Activated T-cell treated with anti-CD3 and anti-CD28 coated beads for 1 hour (primary cell): ENCODE data around the gene CA4.
"Not testable (repeated sequence)": the region's sequence is repeated elsewhere in the genome, so short reads cannot be mapped to it uniquely, and the experiment has no call there.

Experiments used
- DNase-seq: peaks from one replicate; pipeline ENCODE4 v3.0.0-alpha.2; 2020; ENCODE audit warnings: low read depth

Gene CA4

GRCh38 chr17:60155815-60156214 lies 6.0 kb downstream of the CA4 start:
- no peak for DNase-seq

DNA sequence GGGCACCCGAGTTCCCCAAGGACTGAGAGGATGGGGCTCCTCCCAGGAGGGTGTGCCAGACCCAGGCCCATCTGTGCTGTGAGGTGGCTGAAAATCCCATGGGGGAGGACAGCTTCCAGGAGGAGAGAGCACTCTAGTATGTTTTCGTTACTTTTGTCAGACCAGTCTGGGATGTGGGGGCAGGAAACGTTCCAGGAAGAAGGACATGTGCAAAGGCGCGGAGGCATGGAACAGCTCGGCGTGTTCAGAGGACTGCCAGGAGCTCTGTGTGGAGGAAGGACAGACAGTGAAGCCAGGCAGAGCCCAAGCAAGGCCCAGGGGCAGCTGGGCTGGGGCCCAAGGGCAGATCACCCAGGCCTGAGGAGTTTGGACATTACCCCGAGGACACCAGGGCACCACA lies 7.0 kb downstream of the CA4 start:
- DNase-seq: no peak

DNA sequence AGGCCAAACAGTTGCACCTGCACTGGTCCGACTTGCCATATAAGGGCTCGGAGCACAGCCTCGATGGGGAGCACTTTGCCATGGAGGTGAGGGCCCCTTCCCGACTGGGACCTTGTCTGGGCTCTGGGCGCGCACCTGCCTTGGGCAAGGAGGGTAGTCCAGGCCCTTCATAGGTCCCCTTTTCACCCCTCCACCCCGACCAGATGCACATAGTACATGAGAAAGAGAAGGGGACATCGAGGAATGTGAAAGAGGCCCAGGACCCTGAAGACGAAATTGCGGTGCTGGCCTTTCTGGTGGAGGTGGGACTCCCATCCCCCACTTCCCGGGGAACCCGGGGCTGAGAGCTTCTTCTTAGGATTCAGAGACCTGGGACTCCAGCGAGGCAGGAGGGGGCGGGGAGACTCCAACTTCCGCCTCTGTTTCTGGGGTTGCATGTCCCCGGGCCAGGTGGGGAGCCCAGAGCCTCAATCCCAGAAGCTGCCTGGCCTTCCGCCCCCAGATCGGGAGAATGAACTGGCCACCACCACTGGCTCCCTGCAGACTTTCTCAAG lies 7.8 kb downstream of the CA4 start:
- DNase-seq: no peak

DNA sequence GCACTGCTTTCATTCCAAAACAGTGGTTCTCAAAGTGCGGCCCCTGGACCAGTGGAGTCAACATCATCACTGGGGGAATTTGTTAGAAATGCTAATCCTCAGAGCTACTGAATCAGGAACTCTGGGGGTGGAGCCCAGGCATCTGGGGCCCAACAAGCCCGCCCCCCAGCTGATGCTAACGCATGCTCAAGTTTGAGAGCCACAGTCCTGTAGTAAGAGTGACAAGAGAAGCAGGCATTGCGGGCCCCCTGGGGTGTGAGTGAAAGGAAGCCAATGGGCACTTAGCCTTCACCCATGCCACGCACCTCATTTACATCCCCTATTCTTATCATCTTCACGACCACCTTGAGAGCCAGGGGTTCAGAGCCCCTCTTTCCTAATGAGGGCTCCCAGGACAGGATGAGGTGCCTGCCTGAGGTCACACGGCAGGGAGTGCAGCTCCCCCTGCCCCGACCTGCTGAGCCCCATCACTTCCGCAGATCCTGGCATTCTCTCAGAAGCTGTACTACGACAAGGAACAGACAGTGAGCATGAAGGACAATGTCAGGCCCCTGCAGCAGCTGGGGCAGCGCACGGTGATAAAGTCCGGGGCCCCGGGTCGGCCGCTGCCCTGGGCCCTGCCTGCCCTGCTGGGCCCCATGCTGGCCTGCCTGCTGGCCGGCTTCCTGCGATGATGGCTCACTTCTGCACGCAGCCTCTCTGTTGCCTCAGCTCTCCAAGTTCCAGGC lies 9.1 kb downstream of the CA4 start:
- DNase-seq: no peak

DNA sequence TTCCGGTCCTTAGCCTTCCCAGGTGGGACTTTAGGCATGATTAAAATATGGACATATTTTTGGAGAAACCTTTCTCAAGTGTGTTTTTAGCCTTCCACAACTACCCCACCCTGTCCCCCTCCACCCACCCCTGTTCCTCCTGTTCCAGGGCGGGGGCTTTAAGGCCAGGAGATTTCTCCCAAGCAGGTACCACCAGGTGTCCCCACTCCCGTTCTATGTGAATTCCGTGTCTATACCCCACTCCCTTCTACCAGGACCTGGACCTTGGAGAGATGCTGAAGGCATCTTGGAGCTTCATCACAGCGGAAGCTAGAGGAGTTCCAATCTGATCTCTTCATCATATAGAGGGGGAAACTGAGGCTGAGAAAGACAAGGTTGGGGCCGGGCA lies 9.7 kb downstream of the CA4 start:
- no peak for DNase-seq

- no peak for DNase-seq
Observed at GRCh38 chr17:60160829-60161501, 11.2 kb downstream of the CA4 start.

DNA sequence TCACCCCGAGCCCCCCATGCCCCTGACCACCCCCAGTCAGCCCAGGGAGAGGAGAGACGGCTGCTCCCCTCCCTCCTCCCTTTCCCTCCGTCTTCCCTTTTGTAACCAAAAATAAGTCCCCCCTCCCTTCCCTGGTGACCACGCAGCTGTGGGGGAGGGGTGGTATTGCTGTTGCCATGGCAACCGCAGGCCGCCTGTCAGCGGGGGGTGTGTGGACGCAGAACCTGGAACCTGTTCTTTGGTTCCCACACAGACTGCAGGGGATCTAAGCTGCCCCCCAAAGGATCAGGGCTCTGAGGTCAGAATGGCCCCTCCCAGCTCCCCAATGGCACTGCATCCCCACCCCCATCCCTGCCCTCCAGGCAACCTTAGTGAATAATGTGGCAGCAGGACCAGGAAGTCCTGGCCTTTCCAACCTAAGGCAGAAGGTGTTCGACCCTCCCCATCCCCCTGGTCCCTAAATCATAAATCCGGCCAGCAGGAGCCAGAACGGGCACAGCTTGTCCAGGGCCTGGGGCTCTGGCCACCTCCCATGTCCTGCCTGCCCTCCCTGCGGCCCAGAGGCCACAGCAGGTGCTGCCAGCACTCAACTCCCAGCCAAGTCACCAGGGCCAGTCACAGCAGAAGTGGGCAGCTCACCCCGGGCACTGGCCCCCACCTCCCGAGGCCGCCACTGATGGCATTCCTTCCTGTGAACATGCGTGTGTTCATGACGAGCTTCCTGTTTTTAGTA lies 12.0 kb downstream of the CA4 start:
- no peak for DNase-seq

- DNase-seq: no peak
Observed at GRCh38 chr17:60163108-60163784, 13.5 kb downstream of the CA4 start.

DNA sequence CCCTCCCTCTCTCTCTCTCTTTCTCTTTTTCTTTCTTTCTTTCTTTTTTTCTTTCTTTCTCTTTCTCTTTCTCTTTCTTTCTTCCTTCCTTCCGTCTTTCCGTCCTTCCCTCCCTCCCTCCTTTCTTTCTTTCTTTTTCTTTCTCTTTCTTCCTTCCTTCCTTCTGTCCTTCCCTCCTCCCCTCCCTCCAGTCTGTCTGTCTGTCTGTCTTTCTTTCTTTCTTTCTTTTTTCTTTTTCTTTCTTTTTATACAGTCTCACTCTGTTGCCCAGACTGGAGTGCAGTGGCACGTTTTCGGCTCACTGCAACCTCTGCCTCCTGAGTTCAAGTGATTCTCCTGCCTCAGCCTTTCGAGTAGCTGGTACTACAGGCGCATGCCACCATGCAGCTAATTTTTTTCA lies 14.4 kb downstream of the CA4 start:
- DNase-seq: no peak

- no peak for DNase-seq
Observed at GRCh38 chr17:60164697-60165096, 14.9 kb downstream of the CA4 start.

DNA sequence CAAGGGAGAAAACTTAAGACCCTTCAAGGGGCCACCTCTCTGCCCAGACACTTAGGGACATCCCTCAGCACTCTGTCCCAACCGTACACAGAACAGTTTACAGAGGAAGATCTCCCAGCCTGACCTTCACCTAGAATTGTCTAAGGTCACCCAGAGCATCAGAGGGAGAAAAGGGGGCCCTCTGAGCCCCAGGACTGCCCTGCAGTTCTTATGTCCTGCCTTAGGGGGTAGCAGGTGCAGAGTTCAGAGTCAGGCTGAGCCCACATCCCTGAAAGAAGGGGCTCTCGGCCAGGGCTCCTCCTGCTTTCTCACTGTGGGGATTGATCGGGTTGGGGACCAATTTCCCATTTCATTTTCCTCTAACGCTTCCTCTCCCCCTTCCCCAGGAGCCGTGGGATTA lies 15.4 kb downstream of the CA4 start:
- no peak for DNase-seq

GRCh38 chr17:60165971-60166370 lies 16.2 kb downstream of the CA4 start:
- DNase-seq: no peak

- DNase-seq: no peak
Observed at GRCh38 chr17:60167065-60167741, 17.4 kb downstream of the CA4 start.

DNA sequence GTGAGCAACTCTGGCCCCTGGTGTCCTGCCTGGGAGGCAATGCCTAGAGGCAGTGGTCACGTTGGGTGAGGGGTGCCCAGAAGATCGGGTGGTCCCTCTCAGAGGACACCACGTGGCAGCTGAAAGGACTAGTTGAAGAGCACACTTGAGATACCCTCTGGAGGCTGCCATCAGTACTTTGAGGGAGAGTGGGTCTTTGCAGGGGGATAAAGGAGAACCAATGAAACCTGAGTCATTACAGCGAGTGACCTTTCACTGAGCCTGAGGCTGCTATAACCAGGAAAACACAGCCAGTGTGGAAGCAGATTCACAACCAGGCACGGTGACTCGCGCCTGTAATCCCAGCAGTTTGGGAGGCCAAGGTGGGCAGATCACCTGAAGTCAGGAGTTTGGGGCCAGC lies 18.9 kb downstream of the CA4 start:
- DNase-seq: no peak

GRCh38 chr17:60169921-60170817 lies 20.4 kb downstream of the CA4 start:
- no peak for DNase-seq

GRCh38 chr17:60170835-60171752 lies 21.3 kb downstream of the CA4 start:
- no peak for DNase-seq

GRCh38 chr17:60171753-60172079 lies 21.9 kb downstream of the CA4 start:
- DNase-seq: no peak

DNA sequence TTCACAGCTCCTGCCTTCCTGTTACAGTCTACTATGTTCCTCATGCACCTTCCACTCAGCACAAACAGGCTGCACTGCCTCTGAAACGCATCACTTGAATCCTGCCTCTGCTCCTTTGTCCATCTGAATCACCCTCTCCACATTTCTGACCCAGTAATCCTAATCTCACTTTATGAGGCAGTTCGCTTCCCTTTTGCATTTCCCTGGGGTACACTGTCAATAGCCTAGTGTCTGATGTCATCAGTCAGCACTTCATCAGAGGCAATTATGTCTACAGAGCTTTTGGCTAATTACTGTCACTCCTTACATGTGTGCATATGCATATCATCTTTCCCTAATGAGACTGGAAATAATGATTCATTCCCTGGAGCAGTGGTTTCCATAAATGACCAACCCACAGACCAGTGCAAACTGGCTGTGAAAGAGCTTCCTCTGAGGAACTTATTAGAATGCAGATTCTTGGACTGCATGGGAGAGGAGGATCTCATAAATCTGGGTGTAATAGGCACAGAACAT lies 23.6 kb downstream of the CA4 start:
- DNase-seq: no peak

- no peak for DNase-seq
Observed at GRCh38 chr17:60174035-60174434, 24.3 kb downstream of the CA4 start.

DNA sequence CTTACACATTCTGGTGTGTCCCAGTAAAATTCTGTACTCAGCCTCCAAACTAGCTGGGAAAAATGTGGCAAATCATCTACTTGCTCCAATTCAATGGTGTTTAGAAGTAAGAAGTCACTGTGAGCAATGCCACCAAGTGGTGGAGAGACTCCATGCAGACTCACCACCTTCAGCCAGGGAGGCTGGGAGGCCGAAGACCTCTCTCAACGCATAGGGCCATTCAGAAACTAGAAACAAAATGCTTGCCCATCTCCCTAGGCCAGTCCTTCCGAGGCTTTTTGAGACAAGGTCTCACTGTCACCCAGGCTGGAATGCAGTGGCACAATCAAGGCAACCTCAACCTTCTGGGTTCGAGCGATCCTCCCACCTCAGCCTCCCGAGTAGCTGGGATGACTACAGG lies 25.0 kb downstream of the CA4 start:
- not testable (repeated sequence) for DNase-seq
